MM.1S (cell line): Measurements from ENCODE around the gene EHBP1L1.

Experiments
- DNase-seq: peaks from one replicate; pipeline ENCODE4 v3.0.0-alpha.2; 2015
- H2AFZ ChIP-seq: fragments of 300-600 bp; sonication (generic); 2 replicates; pipeline ENCODE4 v1.6.0; 2016; ENCODE audit warnings: antibody characterized with exemption, low read length
- H3F3A ChIP-seq: fragments of 300-600 bp; sonication (generic); 2 replicates; pipeline ENCODE4 v1.6.1; 2016; ENCODE audit warnings: mild to moderate bottlenecking, antibody characterized with exemption, low read length, moderate library complexity, mixed read lengths; ENCODE audit not compliant: insufficient read depth
- H3K27ac ChIP-seq: fragments of 300-600 bp; sonication (generic); 2 replicates; pipeline ENCODE4 v1.5.1; 2016; ENCODE audit warnings: mild to moderate bottlenecking, low read length
- H3K27me3 ChIP-seq: fragments of 300-600 bp; sonication (generic); replicated peaks from 2 replicates; pipeline ENCODE4 v1.6.0; 2016; ENCODE audit warnings: low read length; ENCODE audit not compliant: insufficient read depth
- H3K36me3 ChIP-seq: fragments of 300-600 bp; sonication (generic); replicated peaks from 2 replicates; pipeline ENCODE4 v1.6.1; 2016; ENCODE audit warnings: mild to moderate bottlenecking, low read length, mixed read lengths; ENCODE audit not compliant: insufficient read depth
- H3K4me1 ChIP-seq: fragments of 300-600 bp; sonication (generic); 2 replicates; pipeline ENCODE4 v1.6.1; 2016; ENCODE audit warnings: low read length, mixed read lengths
- H3K4me2 ChIP-seq: fragments of 300-600 bp; sonication (generic); 2 replicates; pipeline ENCODE4 v1.6.0; 2016; ENCODE audit warnings: low read depth, low read length
- H3K4me3 ChIP-seq: fragments of 300-600 bp; sonication (generic); 2 replicates; pipeline ENCODE4 v1.5.1; 2016; ENCODE audit warnings: low read length, mixed read lengths
- H3K79me2 ChIP-seq: fragments of 300-600 bp; sonication (generic); 2 replicates; pipeline ENCODE4 v1.6.1; 2016; ENCODE audit warnings: mixed run types, low read length, mixed read lengths
- H3K9ac ChIP-seq: fragments of 300-600 bp; sonication (generic); 2 replicates; pipeline ENCODE4 v1.6.1; 2016; ENCODE audit warnings: low read length, mixed read lengths
- H3K9me2 ChIP-seq: fragments of 300-600 bp; sonication (generic); replicated peaks from 2 replicates; pipeline ENCODE4 v1.6.1; 2016; ENCODE audit warnings: mild to moderate bottlenecking, low read length, mixed read lengths; ENCODE audit not compliant: insufficient read depth
- H3K9me3 ChIP-seq: fragments of 300-600 bp; sonication (generic); replicated peaks from 2 replicates; pipeline ENCODE4 v1.6.1; 2016; ENCODE audit warnings: mild to moderate bottlenecking, low read length, mixed read lengths; ENCODE audit not compliant: insufficient read depth
- H4K20me1 ChIP-seq: fragments of 300-600 bp; sonication (generic); 2 replicates; pipeline ENCODE4 v1.6.1; 2016; ENCODE audit warnings: mild to moderate bottlenecking, low read length, moderate library complexity, mixed read lengths; ENCODE audit not compliant: insufficient read depth
- CTCF ChIP-seq: fragments of 300-600 bp; sonication (generic); IDR thresholded peaks from 2 replicates; pipeline ENCODE4 v1.5.1; 2016; ENCODE audit warnings: antibody characterized with exemption, low read length, mixed read lengths
- EZH2 ChIP-seq: fragments of 300-600 bp; sonication (generic); optimal IDR thresholded peaks from 2 replicates; pipeline ENCODE3; 2017; ENCODE audit warnings: low read depth, mild to moderate bottlenecking, antibody characterized with exemption, low read length, mixed read lengths
- EZH2phosphoT487 ChIP-seq: fragments of 300-600 bp; sonication (generic); IDR thresholded peaks from 2 replicates; pipeline ENCODE4 v1.6.1; 2018; ENCODE audit warnings: antibody characterized with exemption, low read length

The EHBP1L1 gene

GRCh38 chr11:65622011-65622410 lies 46.2 kb downstream of the EHBP1L1 start:
- H3K9me2 ChIP-seq, result no peaks in the 10 kb centered on the region
- 0 out of 2 replicates have a peak, but pooled peaks cover 2% of the 10 kb centered on the region for H3K36me3 ChIP-seq
- no peaks in the 10 kb centered on the region; the same call in 1 of the 2 replicates for H4K20me1 ChIP-seq

GRCh38 chr11:65623177-65623576 lies 47.3 kb downstream of the EHBP1L1 start:
- H3K9ac ChIP-seq, result no peak overlapping the region
- no peaks in the 10 kb centered on the region; the same call in 1 of the 2 replicates for H4K20me1 ChIP-seq
- H3K27ac ChIP-seq, result no peak overlapping the region
- TF ChIP-seq EZH2phosphoT487 (no peak), EZH2 (no peak), CTCF (no peak)
- H3F3A ChIP-seq, result no peaks in the 10 kb centered on the region
- H2AFZ ChIP-seq, result no peak overlapping the region
- no peaks in the 10 kb centered on the region for H3K4me1 ChIP-seq
- H3K9me2 ChIP-seq, result no peaks in the 10 kb centered on the region
- 0 out of 2 replicates have a peak, but pooled peaks cover 3% of the 10 kb centered on the region for H3K36me3 ChIP-seq
- DNase-seq, result no peak
- no peaks in the 10 kb centered on the region for H3K27me3 ChIP-seq
- no peak overlapping the region for H3K4me3 ChIP-seq
- H3K9me3 ChIP-seq, result no peaks in the 10 kb centered on the region
- H3K4me2 ChIP-seq, result no peak overlapping the region
- peaks cover 30% of the 10 kb centered on the region for H3K79me2 ChIP-seq

More at GRCh38 chr11:65622011-65622410, 46.2 kb downstream of the EHBP1L1 start:
- Histone ChIP-seq H3F3A (no peaks in the 10 kb centered on the region), H3K27ac (no peak overlapping the region), H3K9ac (no peak overlapping the region), H2AFZ (no peak overlapping the region), H3K27me3 (no peaks in the 10 kb centered on the region), H3K4me3 (no peak overlapping the region), H3K79me2 (peaks cover 42% of the 10 kb centered on the region), H3K9me3 (no peaks in the 10 kb centered on the region), H3K4me1 (peaks cover 5% of the 10 kb centered on the region; the same call in 1 of the 2 replicates), H3K4me2 (no peak overlapping the region)
- TF ChIP-seq EZH2 (no peak), CTCF (no peak), EZH2phosphoT487 (no peak)
- no peak for DNase-seq

- H3K9me3 ChIP-seq, result no peaks in the 10 kb centered on the region
- no peaks in the 10 kb centered on the region for H3K9me2 ChIP-seq
- H3K27ac ChIP-seq, result no peak overlapping the region
- no peaks in the 10 kb centered on the region for H3F3A ChIP-seq
- H3K4me1 ChIP-seq, result no peaks in the 10 kb centered on the region
- H4K20me1 ChIP-seq, result no peaks in the 10 kb centered on the region; the same call in 1 of the 2 replicates
- no peak overlapping the region for H2AFZ ChIP-seq
- H3K4me3 ChIP-seq, result no peak overlapping the region
- TF ChIP-seq EZH2phosphoT487 (no peak), EZH2 (no peak), CTCF (no peak)
- H3K79me2 ChIP-seq, result peaks cover 22% of the 10 kb centered on the region; the same call in 1 of the 2 replicates
- H3K36me3 ChIP-seq, result 0 out of 2 replicates have a peak, but pooled peaks cover 5% of the 10 kb centered on the region
- no peak for DNase-seq
- no peaks in the 10 kb centered on the region for H3K27me3 ChIP-seq
- no peak overlapping the region for H3K4me2 ChIP-seq
- no peak overlapping the region for H3K9ac ChIP-seq
Measured at GRCh38 chr11:65623852-65624616, 48.2 kb downstream of the EHBP1L1 start.
